ENCODE results near the gene ZBTB20.

Gene ZBTB20

DNA sequence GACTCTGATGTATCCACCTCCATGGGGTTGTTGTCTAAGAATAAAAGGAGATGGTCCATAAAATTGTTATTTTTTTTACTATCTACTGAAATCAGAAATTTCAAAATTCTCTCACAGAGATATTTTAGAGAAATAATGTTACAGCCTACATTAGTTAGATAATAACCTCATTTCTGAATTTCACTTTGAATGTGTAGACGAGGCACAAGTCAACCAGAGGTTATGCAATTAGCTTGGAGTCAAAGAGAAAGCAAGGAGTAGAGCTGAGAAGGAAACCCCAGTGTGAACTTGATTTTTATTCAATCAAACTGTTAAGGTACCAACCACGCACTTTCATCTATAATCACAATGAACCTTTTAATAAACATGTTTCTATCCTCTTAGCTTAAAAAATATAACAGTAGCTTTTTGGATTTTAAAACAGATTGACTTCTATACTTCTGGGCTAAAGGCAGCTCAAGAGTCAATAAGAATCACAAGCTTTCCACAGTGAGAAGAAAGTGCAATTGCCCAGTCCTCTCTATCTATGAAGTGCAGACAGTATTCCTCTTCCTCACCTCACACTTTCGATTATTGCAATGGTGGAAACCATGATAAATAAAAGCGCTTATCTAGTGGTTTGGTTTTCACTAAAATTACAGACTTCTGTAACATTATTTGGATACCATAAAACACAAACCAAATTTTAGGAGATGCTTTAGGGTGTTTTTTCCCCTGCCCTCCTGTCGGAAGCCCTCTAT, 403.2 kb downstream of the ZBTB20 start:
- Histone ChIP-seq H3K9ac (ENCODE audit: low read depth, low read length) (no peak overlapping the region), H3K36me3 (ENCODE audit: insufficient read depth, low read length) (no peaks in the 10 kb centered on the region), H3K9me3 (ENCODE audit: control insufficient read depth, insufficient read depth, low read length) (no peaks in the 10 kb centered on the region), H3K4me1 (ENCODE audit: insufficient read depth, low read length) (no peaks in the 10 kb centered on the region)

GRCh38 chr3:114741066-114741465, 406.0 kb downstream of the ZBTB20 start:
- Histone ChIP-seq H3K36me3 (ENCODE audit: insufficient read depth, low read length) (no peaks in the 10 kb centered on the region), H3K9ac (ENCODE audit: low read depth, low read length) (no peak overlapping the region), H3K9me3 (ENCODE audit: control insufficient read depth, insufficient read depth, low read length) (no peaks in the 10 kb centered on the region), H3K4me1 (ENCODE audit: insufficient read depth, low read length) (no peaks in the 10 kb centered on the region)

DNA sequence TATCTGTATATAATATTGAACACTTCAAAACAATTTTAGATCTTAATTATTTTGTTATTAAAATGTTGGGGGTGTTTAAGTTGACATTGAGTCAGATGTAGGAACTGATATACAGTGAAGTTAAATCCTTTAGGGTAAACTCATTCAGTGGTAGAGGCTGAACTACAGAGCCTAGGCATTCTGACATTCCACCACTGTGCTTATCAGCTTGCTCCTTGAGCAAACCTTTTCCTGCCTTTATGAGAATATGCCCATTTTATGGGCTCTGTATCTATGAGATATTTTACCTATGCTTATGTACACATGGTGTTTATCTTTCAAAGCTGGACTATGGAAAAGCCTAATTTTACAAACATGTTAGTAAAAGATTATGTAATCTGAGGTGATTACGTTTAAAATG, 407.5 kb downstream of the ZBTB20 start:
- Histone ChIP-seq H3K9ac (ENCODE audit: low read depth, low read length) (no peak overlapping the region), H3K9me3 (ENCODE audit: control insufficient read depth, insufficient read depth, low read length) (no peaks in the 10 kb centered on the region), H3K36me3 (ENCODE audit: insufficient read depth, low read length) (no peaks in the 10 kb centered on the region), H3K4me1 (ENCODE audit: insufficient read depth, low read length) (no peaks in the 10 kb centered on the region)

DNA sequence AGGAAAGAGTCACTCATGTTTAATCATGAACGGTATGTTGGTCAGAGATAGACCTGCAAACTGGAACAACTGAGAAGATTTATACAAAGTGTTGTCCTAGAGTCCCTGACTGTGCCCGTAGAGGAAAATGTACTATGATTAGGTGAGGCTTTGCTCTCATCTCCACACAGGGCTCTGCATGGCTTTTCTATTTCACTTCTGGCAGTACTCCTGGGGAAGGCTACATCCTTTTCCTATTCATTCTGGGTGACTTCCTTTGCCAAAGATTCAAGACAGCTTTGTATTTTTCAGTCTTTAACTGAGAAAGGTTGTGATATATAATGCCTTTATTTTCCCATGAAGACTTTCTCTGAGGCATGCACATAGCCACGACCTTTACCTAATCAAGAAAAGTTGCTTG, 414.7 kb downstream of the ZBTB20 start:
- no peak overlapping the region for H3K9ac ChIP-seq (ENCODE audit: low read depth, low read length)
- 0 out of 2 replicates have a peak, but pooled peaks cover 2% of the 10 kb centered on the region for H3K4me1 ChIP-seq (ENCODE audit: insufficient read depth, low read length)
- H3K36me3 ChIP-seq (ENCODE audit: insufficient read depth, low read length), result no peaks in the 10 kb centered on the region
- H3K9me3 ChIP-seq (ENCODE audit: control insufficient read depth, insufficient read depth, low read length), result no peaks in the 10 kb centered on the region

GRCh38 chr3:114730397-114730796, 416.7 kb downstream of the ZBTB20 start:
- Histone ChIP-seq H3K9ac (ENCODE audit: low read depth, low read length) (no peak overlapping the region), H3K4me1 (ENCODE audit: insufficient read depth, low read length) (0 out of 2 replicates have a peak, but pooled peaks cover 2% of the 10 kb centered on the region), H3K9me3 (ENCODE audit: control insufficient read depth, insufficient read depth, low read length) (no peaks in the 10 kb centered on the region), H3K36me3 (ENCODE audit: insufficient read depth, low read length) (no peaks in the 10 kb centered on the region)

DNA sequence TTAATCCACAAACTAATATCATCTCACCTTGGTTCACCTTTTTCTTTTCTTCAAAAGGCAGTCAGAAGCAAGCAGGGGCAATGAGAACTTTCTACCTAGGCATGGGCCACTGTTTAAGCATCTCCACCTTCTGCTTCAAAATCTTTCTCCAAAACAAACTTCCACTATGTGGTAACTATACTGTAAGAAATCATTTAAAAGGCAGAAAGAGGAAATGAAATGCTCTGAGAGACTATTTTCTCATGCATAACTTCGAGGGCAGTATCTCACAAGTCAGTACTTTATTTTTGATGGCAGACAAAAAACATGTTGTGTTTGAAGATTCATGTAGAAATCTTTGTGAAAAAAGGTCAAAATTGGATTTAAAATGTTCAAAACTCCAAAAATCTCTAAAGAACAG, 419.7 kb downstream of the ZBTB20 start:
- H3K9ac ChIP-seq (ENCODE audit: low read depth, low read length), result no peak overlapping the region
- no peaks in the 10 kb centered on the region for H3K9me3 ChIP-seq (ENCODE audit: control insufficient read depth, insufficient read depth, low read length)
- H3K36me3 ChIP-seq (ENCODE audit: insufficient read depth, low read length), result no peaks in the 10 kb centered on the region
- 0 out of 2 replicates have a peak, but pooled peaks cover 2% of the 10 kb centered on the region for H3K4me1 ChIP-seq (ENCODE audit: insufficient read depth, low read length)

- no peaks in the 10 kb centered on the region for H3K36me3 ChIP-seq (ENCODE audit: insufficient read depth, low read length)
- H3K9me3 ChIP-seq (ENCODE audit: control insufficient read depth, insufficient read depth, low read length), result no peaks in the 10 kb centered on the region
- no peak overlapping the region for H3K9ac ChIP-seq (ENCODE audit: low read depth, low read length)
Measured at GRCh38 chr3:114725966-114726365, 421.1 kb downstream of the ZBTB20 start.

GRCh38 chr3:114722530-114722929, 424.6 kb downstream of the ZBTB20 start:
- H3K9ac ChIP-seq (ENCODE audit: low read depth, low read length), result no peak overlapping the region
- H3K36me3 ChIP-seq (ENCODE audit: insufficient read depth, low read length), result no peaks in the 10 kb centered on the region
- no peaks in the 10 kb centered on the region for H3K4me1 ChIP-seq (ENCODE audit: insufficient read depth, low read length)
- H3K9me3 ChIP-seq (ENCODE audit: control insufficient read depth, insufficient read depth, low read length), result no peaks in the 10 kb centered on the region

More at GRCh38 chr3:114725966-114726365, 421.1 kb downstream of the ZBTB20 start:
- H3K4me1 ChIP-seq (ENCODE audit: insufficient read depth, low read length), result 0 out of 2 replicates have a peak, but pooled peaks cover 2% of the 10 kb centered on the region

GRCh38 chr3:114721864-114722263, 425.2 kb downstream of the ZBTB20 start:
- Histone ChIP-seq H3K9me3 (ENCODE audit: control insufficient read depth, insufficient read depth, low read length) (no peaks in the 10 kb centered on the region), H3K9ac (ENCODE audit: low read depth, low read length) (no peak overlapping the region), H3K36me3 (ENCODE audit: insufficient read depth, low read length) (no peaks in the 10 kb centered on the region), H3K4me1 (ENCODE audit: insufficient read depth, low read length) (no peaks in the 10 kb centered on the region)

DNA sequence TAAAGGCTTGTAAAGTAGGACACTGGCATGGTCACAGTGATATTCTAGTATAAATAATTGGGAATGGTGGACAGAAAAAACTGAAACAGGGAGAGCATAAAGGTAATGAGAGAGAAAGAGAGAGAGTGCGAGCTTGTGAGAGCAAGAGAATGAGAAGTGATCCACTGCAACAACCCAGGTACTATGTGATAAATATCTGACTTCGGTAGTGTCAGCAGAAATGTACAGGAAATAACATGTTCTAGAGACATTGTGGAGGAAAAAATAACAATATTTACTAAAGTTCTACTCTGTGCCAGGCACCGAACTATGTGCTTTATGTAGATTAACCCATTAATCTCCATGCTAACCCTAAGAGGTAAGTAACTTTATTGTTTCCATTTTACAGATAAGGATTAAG, 425.9 kb downstream of the ZBTB20 start:
- H3K9me3 ChIP-seq (ENCODE audit: control insufficient read depth, insufficient read depth, low read length), result no peaks in the 10 kb centered on the region
- no peaks in the 10 kb centered on the region for H3K36me3 ChIP-seq (ENCODE audit: insufficient read depth, low read length)
- H3K4me1 ChIP-seq (ENCODE audit: insufficient read depth, low read length), result no peaks in the 10 kb centered on the region
- no peak overlapping the region for H3K9ac ChIP-seq (ENCODE audit: low read depth, low read length)

DNA sequence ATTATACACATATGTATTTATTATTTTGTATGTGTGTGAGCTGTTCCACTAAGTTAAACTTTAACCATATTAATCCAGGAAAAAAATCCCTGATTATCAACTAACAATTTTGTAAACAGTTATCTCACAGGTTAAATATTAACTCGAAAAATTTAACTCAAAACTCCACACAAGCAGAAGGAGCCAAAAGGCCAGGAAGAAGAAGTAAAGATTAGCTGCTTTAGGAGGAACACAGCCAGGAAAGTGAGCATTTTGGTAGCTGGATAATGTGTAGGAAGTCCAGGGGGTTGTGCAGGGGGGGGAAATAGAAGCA, 428.2 kb downstream of the ZBTB20 start:
- Histone ChIP-seq H3K9me3 (ENCODE audit: control insufficient read depth, insufficient read depth, low read length) (no peaks in the 10 kb centered on the region), H3K36me3 (ENCODE audit: insufficient read depth, low read length) (no peaks in the 10 kb centered on the region), H3K4me1 (ENCODE audit: insufficient read depth, low read length) (peaks cover 15% of the 10 kb centered on the region; the same call in 1 of the 2 replicates), H3K9ac (ENCODE audit: low read depth, low read length) (no peak overlapping the region)

DNA sequence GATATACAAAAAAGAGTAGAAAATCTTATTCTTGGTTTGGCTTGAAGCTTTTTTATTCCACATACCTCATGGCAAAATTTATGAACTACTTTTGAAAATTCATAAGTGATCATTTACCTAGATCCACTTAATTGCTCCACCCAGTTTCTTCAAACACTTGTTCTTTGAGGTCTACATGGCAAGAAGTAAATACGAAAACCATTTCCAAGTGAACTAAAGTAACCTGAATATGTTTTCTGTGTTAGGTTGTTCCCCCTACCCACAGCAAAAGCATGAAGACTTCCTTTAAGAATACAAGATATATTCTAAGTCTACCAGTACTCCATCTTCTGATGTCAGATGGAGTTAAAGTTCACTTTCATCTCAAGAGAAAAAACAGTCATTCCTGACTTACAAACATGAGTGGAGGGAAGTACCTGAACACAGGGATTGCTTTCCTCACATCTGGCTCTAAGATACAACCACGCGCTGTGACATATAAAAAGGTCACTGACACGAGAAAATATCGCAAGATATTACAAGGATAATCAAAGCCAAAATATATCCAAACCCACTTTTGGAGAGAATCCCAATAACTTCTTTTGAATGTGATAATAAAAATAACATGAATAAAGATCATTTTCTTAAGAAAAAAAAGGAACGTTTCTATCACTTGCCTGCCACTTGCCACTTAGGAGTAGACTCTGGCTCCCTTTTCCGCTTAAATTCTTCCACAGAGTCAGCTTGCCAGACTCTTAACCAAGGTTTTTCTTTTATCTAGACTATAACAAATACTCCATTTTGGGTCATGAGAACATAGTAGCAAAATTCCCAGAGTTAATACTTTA, 428.8 kb downstream of the ZBTB20 start:
- peaks cover 17% of the 10 kb centered on the region; the same call in 1 of the 2 replicates for H3K4me1 ChIP-seq (ENCODE audit: insufficient read depth, low read length)
- H3K9me3 ChIP-seq (ENCODE audit: control insufficient read depth, insufficient read depth, low read length), result no peaks in the 10 kb centered on the region
- H3K9ac ChIP-seq (ENCODE audit: low read depth, low read length), result no peak overlapping the region
- H3K36me3 ChIP-seq (ENCODE audit: insufficient read depth, low read length), result no peaks in the 10 kb centered on the region

DNA sequence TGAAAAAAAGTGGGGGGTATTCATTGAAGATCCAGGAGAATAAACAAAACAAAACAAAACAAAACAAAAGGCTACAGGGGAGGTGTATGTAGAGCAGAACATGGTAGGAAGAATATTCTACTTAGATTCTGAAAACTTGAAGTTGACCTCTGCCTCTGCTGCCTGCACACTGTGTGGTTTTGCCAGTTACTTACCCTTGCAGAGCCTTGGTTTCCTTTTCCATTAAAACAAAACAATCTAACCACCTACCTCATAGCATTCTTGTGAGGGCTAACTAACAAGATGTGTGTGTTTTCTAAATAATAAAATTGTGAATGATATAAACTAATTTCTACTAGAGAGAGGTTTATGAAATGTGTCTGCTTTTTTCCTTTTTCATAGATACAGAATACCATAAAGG, 430.2 kb downstream of the ZBTB20 start:
- no peaks in the 10 kb centered on the region for H3K36me3 ChIP-seq (ENCODE audit: insufficient read depth, low read length)
- H3K9ac ChIP-seq (ENCODE audit: low read depth, low read length), result no peak overlapping the region
- peaks cover 17% of the 10 kb centered on the region; the same call in 1 of the 2 replicates for H3K4me1 ChIP-seq (ENCODE audit: insufficient read depth, low read length)
- no peaks in the 10 kb centered on the region for H3K9me3 ChIP-seq (ENCODE audit: control insufficient read depth, insufficient read depth, low read length)

DNA sequence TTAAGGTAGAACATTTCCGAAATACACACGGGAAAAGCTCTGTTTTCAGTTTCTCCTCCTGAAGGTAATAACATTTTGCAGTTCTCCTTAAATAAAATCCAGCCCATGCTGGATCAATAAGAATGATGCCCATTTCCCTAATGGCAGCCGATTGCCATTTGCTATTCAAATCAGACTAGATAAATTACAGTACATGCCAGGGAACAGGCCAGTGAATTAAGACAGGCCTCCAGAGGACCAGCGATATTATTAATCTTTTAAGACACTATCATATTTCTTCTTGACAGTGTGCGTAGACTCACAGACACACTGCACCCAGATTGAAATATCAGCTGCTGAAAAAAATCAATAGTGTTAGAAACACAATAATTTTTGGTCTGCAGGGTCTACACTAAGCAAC, 431.0 kb downstream of the ZBTB20 start:
- Histone ChIP-seq H3K4me1 (ENCODE audit: insufficient read depth, low read length) (peaks cover 17% of the 10 kb centered on the region; the same call in 1 of the 2 replicates), H3K9me3 (ENCODE audit: control insufficient read depth, insufficient read depth, low read length) (no peaks in the 10 kb centered on the region), H3K9ac (ENCODE audit: low read depth, low read length) (no peak overlapping the region), H3K36me3 (ENCODE audit: insufficient read depth, low read length) (no peaks in the 10 kb centered on the region)

- Histone ChIP-seq H3K9me3 (ENCODE audit: control insufficient read depth, insufficient read depth, low read length) (no peaks in the 10 kb centered on the region), H3K36me3 (ENCODE audit: insufficient read depth, low read length) (no peaks in the 10 kb centered on the region), H3K9ac (ENCODE audit: low read depth, low read length) (no peak overlapping the region), H3K4me1 (ENCODE audit: insufficient read depth, low read length) (peaks cover 17% of the 10 kb centered on the region; the same call in 1 of the 2 replicates)
Measured at GRCh38 chr3:114714957-114715460, 432.1 kb downstream of the ZBTB20 start.

Measured in ES-I3 (cell line).